ENCODE results near the gene SH3TC1.

Gene SH3TC1

DNA sequence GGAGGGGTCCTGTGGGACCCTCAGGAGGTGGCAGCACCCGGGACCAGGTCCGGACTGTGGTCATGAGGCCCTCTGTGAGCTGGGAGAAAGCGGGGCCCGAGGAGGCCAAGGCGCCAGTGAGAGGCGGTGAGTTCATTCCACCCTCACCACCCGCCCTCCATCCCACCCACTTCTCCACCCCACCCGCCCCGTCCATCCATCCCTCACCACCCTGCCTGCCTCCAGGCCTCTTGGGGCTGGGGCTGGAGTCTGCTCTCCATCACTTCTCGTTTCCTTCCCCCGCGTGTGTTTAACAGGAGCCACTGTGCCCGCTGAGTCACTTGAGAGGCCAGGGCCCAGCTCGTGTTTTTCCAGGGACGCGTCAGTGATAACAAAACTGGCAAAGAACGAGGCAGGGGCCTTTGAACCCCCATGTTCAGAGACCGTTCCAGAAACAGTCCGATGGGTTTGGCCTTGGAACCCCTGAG, 6.2 kb downstream of the SH3TC1 start:
- Histone ChIP-seq H3K36me3 (ENCODE audit: insufficient read depth, low read length) (no peaks in the 10 kb centered on the region), H3K9me2 (ENCODE audit: low read depth, low read length) (no peaks in the 10 kb centered on the region), H4K20me1 (ENCODE audit: insufficient read depth, low read length) (no peaks in the 10 kb centered on the region), H3K27me3 (ENCODE audit: insufficient read depth, low read length) (no peaks in the 10 kb centered on the region), H3K4me3 (ENCODE audit: low read depth, low read length, poor library complexity, severe bottlenecking) (no peak overlapping the region), H3K27ac (ENCODE audit: low read depth, low read length, poor library complexity, severe bottlenecking) (peak overlapping the region; percentile 30), H3F3A (ENCODE audit: insufficient read depth, low read length) (no peaks in the 10 kb centered on the region), H3K9ac (ENCODE audit: low read length) (no peak overlapping the region), H2AFZ (ENCODE audit: low read length) (no peak overlapping the region), H3K9me3 (ENCODE audit: low read length) (no peaks in the 10 kb centered on the region), H3K4me2 (ENCODE audit: low read length) (no peak overlapping the region), H3K4me1 (ENCODE audit: insufficient read depth, low read length, severe bottlenecking) (peaks cover 37% of the 10 kb centered on the region), H3K79me2 (ENCODE audit: insufficient read depth, low read length) (no peaks in the 10 kb centered on the region)
- no peak for TF ChIP-seq EZH2 (IDR thresholded peaks at IDR 0.05; ENCODE audit: borderline replicate concordance, low read length)
- TF ChIP-seq, protein P1, sequence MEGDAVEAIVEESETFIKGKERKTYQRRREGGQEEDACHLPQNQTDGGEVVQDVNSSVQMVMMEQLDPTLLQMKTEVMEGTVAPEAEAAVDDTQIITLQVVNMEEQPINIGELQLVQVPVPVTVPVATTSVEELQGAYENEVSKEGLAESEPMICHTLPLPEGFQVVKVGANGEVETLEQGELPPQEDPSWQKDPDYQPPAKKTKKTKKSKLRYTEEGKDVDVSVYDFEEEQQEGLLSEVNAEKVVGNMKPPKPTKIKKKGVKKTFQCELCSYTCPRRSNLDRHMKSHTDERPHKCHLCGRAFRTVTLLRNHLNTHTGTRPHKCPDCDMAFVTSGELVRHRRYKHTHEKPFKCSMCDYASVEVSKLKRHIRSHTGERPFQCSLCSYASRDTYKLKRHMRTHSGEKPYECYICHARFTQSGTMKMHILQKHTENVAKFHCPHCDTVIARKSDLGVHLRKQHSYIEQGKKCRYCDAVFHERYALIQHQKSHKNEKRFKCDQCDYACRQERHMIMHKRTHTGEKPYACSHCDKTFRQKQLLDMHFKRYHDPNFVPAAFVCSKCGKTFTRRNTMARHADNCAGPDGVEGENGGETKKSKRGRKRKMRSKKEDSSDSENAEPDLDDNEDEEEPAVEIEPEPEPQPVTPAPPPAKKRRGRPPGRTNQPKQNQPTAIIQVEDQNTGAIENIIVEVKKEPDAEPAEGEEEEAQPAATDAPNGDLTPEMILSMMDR (IDR thresholded peaks at IDR 0.05; ENCODE audit: low read length), result no peak

DNA sequence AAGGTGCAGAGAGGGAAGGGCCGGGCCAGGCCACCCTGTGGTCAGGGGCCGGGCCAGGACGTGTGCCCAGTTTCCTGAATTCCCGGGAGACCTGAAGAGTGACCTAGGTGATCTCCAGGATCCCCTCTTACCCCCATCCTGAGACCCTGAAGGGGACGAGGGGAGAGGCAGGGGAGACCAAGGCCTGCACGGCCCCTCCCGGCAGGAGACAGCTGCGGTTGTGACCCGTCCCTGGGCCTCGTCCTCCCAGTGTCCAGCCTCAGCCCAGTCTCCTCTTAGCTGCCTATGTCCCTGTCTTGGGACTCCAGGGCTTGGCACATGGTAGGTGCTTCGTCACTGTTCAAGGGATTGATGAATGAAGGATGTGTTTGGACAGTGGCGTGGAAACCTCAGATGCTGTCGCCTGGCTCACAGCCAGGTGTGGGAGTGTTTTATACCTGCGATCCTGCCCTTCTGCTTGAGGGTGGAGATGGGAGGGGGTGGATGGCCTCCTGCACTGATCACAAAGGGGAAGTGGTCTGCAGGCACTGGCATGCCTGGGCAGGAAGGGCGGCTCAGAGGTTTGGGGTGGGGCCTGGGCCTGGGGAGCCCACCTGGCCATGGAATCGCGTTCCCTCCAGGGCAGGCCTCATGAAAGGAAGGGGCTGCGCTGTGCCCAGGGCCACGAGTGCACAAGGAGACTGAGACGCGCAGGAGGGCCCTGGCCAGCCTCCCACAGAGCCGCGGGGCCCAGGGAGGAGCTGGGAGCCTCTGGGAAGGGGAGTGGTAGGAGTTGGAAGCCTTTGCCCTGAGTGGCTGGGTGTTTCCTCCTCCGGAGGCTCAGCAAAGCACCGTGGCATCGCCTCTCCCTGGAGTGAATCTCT, 6.9 kb downstream of the SH3TC1 start:
- H3K9me2 ChIP-seq (ENCODE audit: low read depth, low read length), result no peaks in the 10 kb centered on the region

DNA sequence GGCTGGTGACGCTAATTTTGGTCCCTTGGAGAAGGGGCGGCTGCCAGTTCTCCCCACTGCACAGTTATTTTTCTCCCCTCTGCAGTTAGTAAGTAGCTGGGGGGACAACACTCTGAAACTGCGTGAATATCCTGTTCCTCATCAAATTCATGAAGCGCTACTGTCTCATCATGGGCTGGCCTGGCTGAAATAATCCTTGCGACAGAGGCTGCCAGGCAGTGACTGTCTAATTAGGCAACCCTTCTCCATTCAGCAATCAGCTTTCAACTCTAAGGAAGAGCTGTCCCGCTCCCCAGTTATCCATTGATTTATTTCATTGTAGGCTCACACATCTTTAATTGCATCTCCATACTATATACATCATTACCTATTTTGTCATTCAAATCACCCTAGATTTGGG, 8.2 kb downstream of the SH3TC1 start:
- Histone ChIP-seq H4K20me1 (ENCODE audit: insufficient read depth, low read length) (no peaks in the 10 kb centered on the region), H3K4me1 (ENCODE audit: insufficient read depth, low read length, severe bottlenecking) (peaks cover 17% of the 10 kb centered on the region)
- TF ChIP-seq, protein P1 (IDR thresholded peaks at IDR 0.05; ENCODE audit: low read length), result no peak
- TF ChIP-seq EZH2 (IDR thresholded peaks at IDR 0.05; ENCODE audit: borderline replicate concordance, low read length), result no peak

More for the DNA sequence above, 6.9 kb downstream of the SH3TC1 start:
- Histone ChIP-seq H3K9ac (ENCODE audit: low read length) (no peak overlapping the region), H3K79me2 (ENCODE audit: insufficient read depth, low read length) (no peaks in the 10 kb centered on the region), H3K4me2 (ENCODE audit: low read length) (no peak overlapping the region), H4K20me1 (ENCODE audit: insufficient read depth, low read length) (no peaks in the 10 kb centered on the region), H3K27me3 (ENCODE audit: insufficient read depth, low read length) (no peaks in the 10 kb centered on the region), H3K36me3 (ENCODE audit: insufficient read depth, low read length) (no peaks in the 10 kb centered on the region), H3K4me3 (ENCODE audit: low read depth, low read length, poor library complexity, severe bottlenecking) (no peak overlapping the region), H2AFZ (ENCODE audit: low read length) (no peak overlapping the region), H3K9me3 (ENCODE audit: low read length) (no peaks in the 10 kb centered on the region), H3F3A (ENCODE audit: insufficient read depth, low read length) (no peaks in the 10 kb centered on the region), H3K4me1 (ENCODE audit: insufficient read depth, low read length, severe bottlenecking) (peaks cover 30% of the 10 kb centered on the region), H3K27ac (ENCODE audit: low read depth, low read length, poor library complexity, severe bottlenecking) (peak overlapping the region; percentile 30)
- no peak for TF ChIP-seq EZH2 (IDR thresholded peaks at IDR 0.05; ENCODE audit: borderline replicate concordance, low read length)

More for the DNA sequence above, 8.2 kb downstream of the SH3TC1 start:
- Histone ChIP-seq H3K9me3 (ENCODE audit: low read length) (no peaks in the 10 kb centered on the region), H3K36me3 (ENCODE audit: insufficient read depth, low read length) (no peaks in the 10 kb centered on the region), H3K79me2 (ENCODE audit: insufficient read depth, low read length) (no peaks in the 10 kb centered on the region), H3K4me2 (ENCODE audit: low read length) (no peak overlapping the region), H3F3A (ENCODE audit: insufficient read depth, low read length) (no peaks in the 10 kb centered on the region), H3K9me2 (ENCODE audit: low read depth, low read length) (no peaks in the 10 kb centered on the region), H3K27ac (ENCODE audit: low read depth, low read length, poor library complexity, severe bottlenecking) (no peak overlapping the region), H3K27me3 (ENCODE audit: insufficient read depth, low read length) (no peaks in the 10 kb centered on the region), H3K9ac (ENCODE audit: low read length) (no peak overlapping the region), H2AFZ (ENCODE audit: low read length) (no peak overlapping the region), H3K4me3 (ENCODE audit: low read depth, low read length, poor library complexity, severe bottlenecking) (no peak overlapping the region)
